ENCODE data around the gene SNX8.

DNA sequence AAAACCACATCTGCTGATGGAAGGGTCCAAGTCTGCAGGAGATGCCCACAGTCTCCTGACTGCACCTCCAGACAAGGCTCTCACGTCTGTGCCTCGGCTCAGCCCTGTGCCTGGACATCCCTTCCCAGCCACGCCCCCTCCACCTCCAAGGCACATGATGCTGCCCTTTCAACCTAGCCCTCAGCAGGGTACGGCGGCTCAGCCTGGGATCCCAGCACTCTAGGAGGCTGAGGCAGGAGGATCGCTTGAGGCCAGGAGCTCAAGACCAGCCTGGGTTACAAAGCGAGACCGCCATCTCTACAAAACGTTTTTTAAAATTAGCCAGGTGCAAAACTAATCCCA is 95.8 kb downstream of the SNX8 start:
- TF ChIP-seq, protein P1, sequence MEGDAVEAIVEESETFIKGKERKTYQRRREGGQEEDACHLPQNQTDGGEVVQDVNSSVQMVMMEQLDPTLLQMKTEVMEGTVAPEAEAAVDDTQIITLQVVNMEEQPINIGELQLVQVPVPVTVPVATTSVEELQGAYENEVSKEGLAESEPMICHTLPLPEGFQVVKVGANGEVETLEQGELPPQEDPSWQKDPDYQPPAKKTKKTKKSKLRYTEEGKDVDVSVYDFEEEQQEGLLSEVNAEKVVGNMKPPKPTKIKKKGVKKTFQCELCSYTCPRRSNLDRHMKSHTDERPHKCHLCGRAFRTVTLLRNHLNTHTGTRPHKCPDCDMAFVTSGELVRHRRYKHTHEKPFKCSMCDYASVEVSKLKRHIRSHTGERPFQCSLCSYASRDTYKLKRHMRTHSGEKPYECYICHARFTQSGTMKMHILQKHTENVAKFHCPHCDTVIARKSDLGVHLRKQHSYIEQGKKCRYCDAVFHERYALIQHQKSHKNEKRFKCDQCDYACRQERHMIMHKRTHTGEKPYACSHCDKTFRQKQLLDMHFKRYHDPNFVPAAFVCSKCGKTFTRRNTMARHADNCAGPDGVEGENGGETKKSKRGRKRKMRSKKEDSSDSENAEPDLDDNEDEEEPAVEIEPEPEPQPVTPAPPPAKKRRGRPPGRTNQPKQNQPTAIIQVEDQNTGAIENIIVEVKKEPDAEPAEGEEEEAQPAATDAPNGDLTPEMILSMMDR (IDR thresholded peaks at IDR 0.05) = no peak
- TF ChIP-seq EZH2 (IDR thresholded peaks at IDR 0.05; ENCODE audit: borderline replicate concordance, insufficient read depth, low read depth, low read length, poor library complexity, severe bottlenecking) = no peak

Data from B cell (primary cell).